Medulla oblongata (tissue), 1 donor: ENCODE data around the gene IGLL5.
"Not testable (repeated sequence)": the region's sequence is repeated elsewhere in the genome, so short reads cannot be mapped to it uniquely, and the experiment has no call there.

Experiments
- DNase-seq: peaks from one replicate; pipeline ENCODE4 v3.0.0-alpha.2; 2015; ENCODE audit errors: extremely low spot score

The IGLL5 gene

DNA sequence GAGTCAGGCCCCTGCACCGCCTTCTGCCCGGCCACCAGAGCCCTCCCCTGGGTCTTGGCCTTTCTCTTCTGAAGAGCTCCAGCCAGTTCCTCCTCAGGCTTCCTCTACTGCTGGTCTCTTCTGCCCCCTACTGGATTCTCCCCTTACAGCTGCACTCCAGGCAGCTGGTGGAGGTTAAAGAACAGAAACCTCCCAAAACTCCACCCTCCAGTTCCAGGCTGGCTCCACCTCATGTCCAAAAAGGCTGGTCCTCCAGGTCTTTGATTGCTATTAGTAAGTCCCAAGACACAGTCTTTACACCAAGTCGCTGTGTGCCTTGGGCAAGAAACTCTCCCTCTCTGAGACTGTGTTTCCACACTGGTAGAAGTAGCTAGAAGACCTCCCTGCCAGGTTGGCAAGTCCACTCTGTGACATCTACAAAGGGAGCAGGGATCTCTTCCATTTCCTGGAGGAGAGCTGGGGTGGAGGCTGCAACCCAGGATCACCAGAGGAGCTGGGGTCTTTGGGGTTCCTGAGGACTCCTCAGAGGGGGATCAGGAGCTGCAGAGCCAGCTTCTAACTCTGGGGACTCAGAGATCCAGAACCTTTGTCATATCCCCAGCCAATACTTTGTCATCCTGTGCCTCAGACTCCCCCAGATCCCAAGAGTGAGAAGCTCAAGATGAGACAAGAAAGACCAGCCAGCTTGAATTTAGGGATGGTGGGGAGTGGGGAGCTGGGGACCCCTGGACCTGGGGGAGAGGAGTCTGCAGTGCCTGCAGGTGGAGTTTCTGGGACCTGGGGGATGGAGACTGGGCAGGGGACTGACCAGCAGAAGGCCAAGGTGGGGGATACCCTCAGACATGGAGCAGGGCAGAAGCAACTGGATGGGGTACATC lies 3.4 kb upstream of the IGLL5 start:
- DNase-seq, result peak; percentile 80

DNA sequence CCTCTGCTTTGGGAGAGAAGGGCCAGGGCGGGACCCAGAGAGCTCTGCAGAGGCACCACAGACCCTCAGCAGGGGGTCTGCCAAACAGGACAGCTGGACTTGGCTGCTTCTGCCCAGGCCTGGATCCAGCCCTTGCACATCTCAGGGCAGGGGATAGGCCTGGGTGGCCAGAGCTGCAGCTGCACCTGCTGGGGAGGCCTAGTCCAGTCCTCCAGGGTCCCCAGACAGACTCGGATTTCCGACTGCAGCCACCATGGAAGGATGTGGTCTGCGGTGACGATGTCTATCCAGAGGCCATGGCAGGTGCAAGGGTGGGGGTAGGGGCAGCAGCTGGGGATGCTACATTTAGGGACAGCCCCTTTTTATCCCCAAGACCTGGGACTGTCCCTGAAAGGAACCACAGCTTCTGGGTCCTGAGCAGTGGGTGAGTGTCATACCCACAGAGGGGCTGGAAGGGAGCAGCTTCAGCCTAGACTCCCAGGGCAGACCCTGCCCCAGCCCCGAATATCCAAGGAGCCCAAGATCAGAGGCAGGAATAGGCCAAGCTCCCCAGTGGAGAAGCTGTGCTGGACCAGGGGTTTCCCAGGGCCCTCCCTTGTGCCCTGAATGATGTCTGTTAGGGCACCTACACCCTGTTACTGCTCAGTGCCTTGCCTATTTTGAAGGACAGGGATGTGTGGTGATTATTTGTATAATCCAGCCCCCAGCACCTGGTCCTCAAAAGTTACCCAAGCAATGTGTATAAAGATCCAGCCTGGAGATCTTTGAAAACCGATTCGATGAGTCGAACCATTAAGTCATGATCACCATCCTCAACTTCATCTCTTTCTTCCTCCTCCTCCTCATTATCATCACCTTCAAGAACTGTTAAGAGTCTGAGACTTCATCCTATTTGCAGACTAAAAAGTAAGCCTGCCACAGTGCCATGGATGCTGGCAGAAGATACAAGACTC lies 2.5 kb upstream of the IGLL5 start:
- DNase-seq, result no peak

DNA sequence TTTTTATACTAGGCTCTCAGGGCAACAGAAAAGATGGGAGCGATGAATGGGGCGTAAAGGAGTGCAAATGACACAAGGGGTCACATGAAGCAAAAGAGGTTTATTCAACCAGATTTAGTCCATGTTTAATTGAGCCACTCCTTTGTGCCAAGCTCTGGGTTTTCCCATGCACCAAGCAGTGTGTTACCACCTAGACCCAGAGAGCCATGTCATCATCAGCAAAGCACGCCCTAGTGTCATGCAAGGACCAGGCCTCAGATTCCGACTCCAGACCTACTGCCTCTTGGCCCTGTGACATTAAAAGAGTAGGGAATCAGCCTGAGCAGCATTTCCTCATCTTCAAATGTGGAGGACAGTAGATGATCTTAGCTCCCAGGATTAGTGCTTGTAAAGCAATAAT lies 1.1 kb upstream of the IGLL5 start:
- no peak for DNase-seq

DNA sequence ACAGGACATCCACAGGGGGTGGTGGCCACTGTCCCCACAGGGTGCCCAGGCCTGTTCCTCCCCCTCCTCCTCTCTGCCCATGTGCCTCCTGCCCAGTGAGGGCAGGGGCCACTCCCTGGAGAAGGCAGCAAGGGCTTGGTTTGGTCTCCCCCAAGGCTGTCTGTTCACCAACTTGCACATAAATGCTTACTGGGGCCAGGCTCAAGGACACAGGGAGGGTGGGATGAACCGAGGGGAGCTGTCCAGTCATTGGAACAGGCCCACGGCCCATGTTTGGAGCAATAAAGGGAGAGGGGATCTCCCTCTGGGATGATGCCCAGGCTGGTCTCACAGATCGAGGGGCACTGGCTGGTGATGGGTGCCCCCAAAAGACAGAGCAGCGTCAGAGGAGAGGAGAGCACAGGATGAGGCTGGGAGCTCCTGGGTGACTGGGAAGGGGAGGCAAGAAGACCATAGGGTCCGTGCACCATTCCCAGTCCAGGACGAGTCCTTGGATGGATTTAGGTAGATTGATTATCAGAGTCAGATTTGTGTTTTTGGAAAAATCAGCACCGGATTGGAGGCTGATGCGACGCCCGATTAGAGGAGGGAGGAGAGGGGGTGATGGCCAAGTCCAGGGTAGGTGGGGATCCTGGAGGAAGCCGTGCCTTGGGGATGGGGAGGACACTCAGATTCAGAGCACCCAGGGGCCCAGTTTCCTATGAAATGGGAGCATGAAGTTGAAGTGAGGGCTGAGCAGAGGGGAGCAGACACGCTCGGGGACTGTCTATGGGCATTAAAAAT lies 1.1 kb downstream of the IGLL5 start:
- DNase-seq, result no peak

DNA sequence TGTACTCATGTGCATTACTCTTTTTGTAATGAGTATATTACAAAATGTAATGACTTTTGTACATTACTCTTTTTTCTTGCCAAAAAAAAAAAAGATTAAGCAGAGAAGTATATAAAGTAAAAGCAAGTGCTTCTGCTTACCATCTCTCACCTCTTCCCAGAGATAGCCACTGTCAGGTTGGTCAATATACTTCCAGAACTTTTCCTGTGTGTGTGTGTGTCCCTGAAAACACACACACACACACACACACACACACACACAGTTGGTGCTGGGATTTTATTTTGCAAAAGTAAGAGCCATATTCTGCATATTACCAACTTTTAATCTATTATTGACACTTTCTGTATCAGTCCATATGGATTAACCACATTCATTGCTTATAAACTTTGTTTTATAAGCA lies 2.5 kb downstream of the IGLL5 start:
- DNase-seq, result no peak

DNA sequence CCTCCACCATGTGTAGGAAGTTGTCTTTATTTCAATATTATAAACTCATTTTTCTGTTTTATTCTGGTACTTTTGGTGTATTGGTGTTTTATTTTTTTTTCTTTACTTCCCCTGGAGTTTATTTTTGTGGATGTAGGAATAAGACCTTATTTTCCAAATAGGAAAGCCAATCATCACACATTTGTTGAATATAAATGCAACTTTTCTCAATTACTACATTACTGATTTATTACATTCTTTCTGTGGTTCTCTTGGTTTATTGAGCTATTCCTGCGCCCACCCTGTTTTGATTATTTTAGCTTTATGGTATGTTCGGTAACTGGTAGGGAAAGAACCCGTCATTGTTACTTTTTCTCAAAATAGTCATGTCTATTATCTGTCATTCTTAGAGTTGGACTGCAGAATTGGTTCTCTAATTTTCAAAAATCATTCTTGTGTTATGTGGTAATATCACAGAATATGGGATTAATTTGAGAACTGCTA lies 3.6 kb downstream of the IGLL5 start:
- DNase-seq, result no peak

DNA sequence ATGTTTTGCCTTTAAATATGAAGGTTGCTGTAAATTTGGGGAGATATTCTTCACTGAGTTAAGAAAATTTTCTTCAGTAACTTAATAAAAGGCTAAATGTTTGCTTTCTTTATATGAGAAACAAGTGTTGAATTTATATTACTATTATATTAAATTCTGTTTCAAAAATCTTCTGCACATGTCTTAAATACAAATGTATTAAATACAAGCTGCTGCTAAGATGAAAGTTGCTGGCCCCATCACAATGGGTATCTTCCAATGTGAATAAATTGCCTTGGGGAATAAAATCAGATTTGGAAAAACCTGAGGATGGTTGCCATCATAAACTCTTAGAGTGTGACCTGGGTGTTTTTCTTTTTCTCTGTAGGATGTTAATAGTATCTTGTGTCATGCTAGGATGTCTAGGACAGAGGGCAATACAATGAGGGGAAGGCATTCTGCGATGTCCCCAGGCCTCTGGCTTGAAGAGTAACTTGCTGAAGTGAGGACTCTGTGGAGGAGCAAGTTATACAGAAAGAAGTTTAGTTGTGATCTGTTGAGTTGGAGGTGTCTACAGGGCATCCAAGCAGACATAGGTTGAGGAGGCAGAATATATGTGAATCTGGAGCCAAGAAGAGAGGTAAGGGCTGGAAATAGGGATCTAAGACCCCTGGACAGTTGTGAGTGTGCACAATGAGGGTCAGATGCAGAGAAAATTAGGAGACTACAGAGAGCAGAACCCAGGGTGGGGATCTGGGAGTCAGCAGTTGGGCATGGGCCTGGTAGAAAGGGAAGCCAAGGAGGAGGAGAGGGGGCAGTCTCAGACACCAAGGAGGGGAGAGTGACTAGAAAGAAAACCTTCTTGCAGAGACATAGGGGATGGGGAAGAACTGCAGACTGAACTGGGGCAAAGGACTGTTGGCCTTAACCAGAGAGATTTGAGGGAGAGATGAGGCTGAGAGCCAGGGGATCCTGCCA lies 4.8 kb downstream of the IGLL5 start:
- DNase-seq, result no peak

DNA sequence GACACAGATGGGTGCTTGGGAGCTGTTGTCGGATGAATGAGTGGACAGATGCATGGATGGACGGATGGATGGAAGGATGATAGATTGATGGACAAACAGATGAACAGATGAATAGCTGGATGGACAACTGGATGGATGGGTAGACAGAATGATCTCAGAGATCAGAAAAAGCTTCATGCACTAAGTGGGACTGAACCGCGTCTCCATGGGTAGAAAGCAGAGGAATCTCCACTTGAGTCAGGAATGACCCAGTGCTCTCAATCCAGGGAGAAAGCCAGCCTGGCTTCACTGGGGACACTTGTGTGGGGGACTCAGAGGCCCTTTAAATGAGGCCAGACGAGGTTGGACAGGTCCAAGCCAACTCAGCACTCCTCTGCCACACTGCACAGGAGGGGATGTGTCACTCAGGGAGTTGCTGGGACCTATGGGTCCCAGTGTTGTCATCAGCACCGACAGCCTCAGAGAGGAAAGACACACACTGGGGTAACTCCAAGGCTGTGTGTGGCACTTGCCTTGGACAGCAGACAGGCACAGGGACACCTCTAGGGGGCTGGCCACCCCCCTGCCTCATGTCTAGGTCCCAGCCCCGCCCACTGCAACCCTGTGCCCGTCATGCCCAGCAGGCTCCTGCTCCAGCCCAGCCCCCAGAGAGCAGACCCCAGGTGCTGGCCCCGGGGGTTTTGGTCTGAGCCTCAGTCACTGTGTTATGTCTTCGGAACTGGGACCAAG lies 5.6 kb downstream of the IGLL5 start:
- DNase-seq, result no peak

DNA sequence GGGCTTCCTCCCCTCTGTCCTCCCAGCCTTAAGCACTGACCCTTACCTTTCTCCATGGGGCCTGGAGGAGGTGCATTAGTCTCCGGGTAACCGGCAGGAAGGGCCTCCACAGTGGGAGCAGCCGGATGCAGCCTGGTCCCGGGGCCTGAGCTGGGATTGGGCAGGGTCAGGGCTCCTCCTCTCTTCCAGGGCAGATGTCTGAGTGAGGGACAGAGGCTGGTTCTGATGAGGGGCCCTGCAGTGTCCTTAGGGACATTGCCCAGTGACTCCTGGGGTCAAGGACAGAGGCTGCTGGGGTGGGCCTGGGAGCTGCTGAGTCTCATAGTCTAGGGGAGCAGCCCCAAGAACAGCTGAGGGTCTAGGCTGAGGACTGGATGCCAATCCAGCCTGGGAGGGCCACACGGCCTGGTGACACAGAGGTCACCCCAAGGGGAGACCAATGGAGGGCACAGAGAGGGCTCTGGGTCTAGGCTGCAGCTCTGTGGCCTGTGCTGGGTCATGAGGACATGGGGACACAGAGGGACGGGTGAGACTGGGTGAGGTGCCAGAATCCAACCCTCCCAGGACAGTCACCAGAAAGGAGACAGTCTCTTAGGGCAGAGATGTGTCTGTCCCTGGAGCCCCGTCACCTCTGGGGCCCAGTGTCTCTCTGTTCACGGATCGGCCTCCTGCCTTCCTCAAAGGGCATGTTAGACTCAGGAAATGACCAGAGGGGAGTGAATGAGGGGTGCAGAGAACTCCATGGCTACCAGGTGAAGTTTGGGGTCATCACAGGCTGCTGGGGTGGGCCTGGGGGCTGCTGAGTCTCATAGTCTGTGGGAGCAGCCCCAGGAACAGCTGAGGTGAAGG lies 6.5 kb downstream of the IGLL5 start:
- no peak for DNase-seq

DNA sequence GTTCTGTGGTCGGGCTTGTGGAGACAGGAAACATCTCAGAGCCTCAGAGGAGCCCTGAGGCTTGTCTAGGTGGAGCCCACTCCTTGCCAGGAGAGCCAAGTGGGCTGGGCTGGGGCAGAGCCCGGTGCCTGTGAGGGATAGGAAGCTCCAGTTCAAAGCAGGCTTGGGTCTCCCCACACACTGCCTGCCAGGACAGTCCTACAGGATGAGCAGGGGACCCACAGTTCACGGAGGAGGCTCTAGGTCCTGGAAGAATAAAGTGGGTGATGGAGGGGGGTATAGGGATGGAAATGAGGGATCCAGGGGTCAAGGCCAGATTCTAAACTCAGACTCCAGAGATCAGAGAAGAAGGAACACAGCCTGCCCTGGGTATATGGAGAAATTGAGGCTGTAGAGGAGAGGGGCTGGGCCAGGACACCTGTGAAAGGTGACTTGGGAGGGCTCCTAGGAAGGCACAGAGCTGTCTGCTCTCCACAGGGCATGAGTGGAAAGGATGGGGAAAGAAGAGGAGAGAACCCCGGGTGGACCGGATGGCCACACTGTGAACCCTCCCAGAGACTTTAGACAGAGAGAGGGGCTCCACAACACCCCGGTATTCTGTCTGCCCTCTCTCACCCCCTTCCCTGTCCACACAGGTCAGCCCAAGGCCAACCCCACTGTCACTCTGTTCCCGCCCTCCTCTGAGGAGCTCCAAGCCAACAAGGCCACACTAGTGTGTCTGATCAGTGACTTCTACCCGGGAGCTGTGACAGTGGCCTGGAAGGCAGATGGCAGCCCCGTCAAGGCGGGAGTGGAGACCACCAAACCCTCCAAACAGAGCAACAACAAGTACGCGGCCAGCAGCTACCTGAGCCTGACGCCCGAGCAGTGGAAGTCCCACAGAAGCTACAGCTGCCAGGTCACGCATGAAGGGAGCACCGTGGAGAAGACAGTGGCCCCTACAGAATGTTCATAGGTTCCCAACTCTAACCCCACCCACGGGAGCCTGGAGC lies 7.4 kb downstream of the IGLL5 start:
- no peak for DNase-seq

DNA sequence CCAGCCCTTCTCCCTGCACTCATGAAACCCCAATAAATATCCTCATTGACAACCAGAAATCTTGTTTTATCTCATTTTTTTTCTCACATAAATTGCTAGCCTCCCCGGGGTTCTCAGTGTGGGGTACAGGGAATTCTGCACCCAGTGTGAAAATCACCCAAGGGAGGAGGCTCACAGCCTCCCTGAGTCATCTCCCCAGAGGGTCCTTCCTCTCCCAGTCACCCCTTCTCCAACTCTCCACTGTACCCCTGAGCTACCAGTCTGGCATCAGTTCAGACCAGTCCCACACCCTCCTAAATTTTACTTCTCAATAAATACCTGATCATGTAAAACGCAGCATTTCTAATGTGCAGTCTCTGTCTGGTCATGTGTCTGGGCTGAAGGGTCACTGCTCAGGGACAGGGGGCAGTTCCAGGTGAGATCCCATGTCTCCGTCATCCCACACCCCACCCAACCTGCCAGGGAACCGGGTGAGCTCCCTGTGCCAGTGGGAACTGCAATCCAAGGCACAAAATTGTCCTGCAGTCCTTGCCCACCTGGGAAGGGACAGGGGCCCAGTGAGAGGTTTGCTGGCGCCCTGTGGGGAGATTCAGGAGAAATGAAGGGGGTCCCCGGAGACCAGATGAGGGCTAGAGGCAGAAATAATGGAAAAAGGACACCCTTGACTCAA lies 8.3 kb downstream of the IGLL5 start:
- DNase-seq, result no peak

DNA sequence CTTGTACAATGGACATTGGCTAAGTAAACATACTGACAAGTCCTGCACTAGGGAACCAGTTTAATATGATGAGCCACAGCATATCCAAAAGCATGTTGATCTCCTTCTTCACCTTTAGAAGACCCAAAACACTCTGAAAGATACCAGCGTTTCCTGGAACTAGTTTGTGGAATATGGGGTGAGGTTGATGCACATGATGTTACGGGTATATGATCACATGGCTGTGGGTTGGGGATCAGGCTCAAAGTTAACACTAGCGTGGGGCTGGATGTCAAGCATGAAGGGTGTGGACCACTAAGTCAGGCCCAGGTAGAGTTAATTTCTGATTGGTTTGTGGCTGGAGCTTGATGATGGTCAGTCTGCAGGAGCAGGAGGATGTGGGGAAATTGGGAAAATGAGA lies 9.0 kb downstream of the IGLL5 start:
- no peak for DNase-seq

DNA sequence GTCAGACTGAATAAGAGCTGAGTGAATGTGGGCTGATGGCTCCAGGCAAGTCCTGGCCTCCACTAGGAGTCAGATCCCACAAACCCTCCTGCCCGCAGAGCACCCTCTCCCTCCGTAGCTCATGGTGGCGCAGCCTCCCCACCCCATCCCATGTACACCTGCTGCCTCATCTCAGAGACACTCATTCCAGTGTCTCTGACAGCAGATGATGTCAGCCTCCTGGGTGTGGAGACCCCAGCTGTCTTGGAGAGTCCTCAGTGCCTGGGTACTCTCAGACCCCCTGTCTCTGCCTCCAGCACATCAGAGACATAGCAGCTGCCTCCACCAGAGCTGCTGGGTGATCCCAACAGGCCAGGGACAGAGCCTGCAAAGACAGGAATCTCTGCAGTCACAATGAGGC lies 9.5 kb downstream of the IGLL5 start:
- no peak for DNase-seq

DNA sequence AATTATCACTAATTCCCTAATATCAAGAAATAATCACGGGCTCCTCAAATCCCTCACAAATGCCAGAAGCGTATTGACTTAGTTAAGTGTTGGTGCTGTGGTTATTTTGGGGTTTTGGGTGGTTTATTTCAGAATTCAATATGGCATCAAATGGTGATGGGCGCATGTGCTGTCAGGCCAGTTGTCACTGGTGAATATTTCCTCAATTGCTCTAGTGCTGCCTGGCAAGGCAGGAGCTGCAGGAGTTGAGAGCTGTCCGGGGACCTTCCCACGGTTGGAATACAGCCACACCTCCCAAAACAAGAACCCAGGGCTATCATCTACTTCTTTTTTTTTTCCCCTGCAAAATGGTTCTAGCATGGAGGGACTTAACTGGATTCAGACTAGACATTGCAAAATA lies 10.3 kb downstream of the IGLL5 start:
- DNase-seq, result no peak

DNA sequence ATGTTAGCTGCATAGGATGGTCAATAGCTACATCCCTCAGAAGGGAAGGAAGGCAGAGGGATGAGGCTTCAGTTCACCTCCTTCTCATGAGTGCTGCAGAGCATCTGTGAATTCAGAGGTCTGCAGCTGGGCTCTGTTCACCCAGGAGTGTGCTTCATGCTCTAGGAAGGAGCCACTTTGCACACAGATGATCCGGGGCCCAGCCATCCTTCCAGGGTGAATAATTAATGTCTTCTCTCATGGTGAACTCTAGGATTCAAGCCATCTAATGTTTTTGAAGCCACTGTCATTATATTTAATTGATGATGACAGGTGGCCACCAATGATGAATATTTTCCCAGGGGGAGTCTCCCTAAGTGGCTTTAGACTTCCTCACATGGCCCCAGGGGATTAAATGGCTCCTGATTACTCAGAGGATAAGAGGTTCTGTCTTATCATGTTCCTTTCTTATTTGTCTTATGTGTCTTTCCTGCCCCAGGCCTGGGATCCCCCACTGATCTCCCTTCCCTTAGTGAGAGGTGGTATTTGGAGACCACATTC lies 10.9 kb downstream of the IGLL5 start:
- not testable (repeated sequence) for DNase-seq

DNA sequence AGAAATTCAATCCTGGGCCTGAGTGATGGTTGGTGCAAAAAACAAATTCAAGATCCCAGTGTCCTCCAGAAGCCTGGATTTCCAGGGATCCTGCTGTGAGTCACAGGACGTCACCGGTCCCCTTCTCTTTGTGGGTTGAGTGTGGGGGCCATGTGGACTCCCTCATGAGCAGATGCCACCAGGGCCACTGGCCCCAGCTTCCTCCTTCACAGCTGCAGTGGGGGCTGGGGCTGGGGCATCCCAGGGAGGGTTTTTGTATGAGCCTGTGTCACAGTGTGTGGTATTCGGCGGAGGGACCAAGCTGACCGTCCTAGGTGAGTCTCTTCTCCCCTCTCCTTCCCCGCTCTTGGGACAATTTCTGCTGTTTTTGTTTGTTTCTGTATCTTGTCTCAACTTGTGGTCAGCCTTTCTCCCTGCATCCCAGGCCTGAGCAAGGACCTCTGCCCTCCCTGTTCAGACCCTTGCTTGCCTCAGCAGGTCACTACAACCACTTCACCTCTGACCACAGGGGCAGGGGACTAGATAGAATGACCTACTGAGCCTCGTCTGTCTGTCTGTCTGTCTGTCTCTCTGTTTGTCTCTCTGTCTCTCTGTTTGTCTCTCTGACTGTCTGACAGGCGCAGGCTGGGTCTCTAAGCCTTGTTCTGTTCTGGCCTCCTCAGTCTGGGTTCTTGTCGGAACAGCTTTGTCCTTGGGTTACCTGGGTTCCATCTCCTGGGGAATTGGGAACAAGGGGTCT lies 11.9 kb downstream of the IGLL5 start:
- DNase-seq, result not testable (repeated sequence)
